ACC112 (cell line): ENCODE data around the gene CAPN10.

ENCODE experiments used
- H2AFZ ChIP-seq: fragments of 200-600 bp; sonication (generic); one replicate; pipeline ENCODE4 v1.6.0; 2017; ENCODE audit warnings: antibody characterized with exemption, low read length; ENCODE audit not compliant: unreplicated experiment
- H3K27ac ChIP-seq: fragments of 200-600 bp; sonication (generic); 2 replicates; pipeline ENCODE4 v1.5.1; 2014; ENCODE audit warnings: low read depth, mild to moderate bottlenecking, antibody characterized with exemption, low read length, moderate library complexity
- H3K27me3 ChIP-seq: fragments of 200-600 bp; sonication (generic); 2 replicates; pipeline ENCODE4 v1.6.1; 2014; ENCODE audit warnings: mild to moderate bottlenecking, antibody characterized with exemption, low read length, moderate library complexity, mixed read lengths; ENCODE audit not compliant: insufficient read depth
- H3K36me3 ChIP-seq: fragments of 200-600 bp; sonication (generic); 2 replicates; pipeline ENCODE4 v1.6.1; 2016; ENCODE audit warnings: mild to moderate bottlenecking, antibody characterized with exemption, low read length, moderate library complexity, mixed read lengths; ENCODE audit not compliant: insufficient read depth
- H3K4me1 ChIP-seq: fragments of 200-600 bp; sonication (generic); one replicate; pipeline ENCODE4 v1.6.1; 2016; ENCODE audit warnings: low read length, mixed read lengths; ENCODE audit not compliant: insufficient read depth, unreplicated experiment, control insufficient read depth
- H3K4me3 ChIP-seq: fragments of 200-600 bp; sonication (generic); 2 replicates; pipeline ENCODE4 v1.5.1; 2014; ENCODE audit warnings: mild to moderate bottlenecking, low read depth, low read length
- H3K79me2 ChIP-seq: fragments of 200-600 bp; sonication (generic); one replicate; pipeline ENCODE4 v1.6.0; 2016; ENCODE audit warnings: low read length; ENCODE audit not compliant: control insufficient read depth, unreplicated experiment, insufficient read depth

Gene CAPN10

DNA sequence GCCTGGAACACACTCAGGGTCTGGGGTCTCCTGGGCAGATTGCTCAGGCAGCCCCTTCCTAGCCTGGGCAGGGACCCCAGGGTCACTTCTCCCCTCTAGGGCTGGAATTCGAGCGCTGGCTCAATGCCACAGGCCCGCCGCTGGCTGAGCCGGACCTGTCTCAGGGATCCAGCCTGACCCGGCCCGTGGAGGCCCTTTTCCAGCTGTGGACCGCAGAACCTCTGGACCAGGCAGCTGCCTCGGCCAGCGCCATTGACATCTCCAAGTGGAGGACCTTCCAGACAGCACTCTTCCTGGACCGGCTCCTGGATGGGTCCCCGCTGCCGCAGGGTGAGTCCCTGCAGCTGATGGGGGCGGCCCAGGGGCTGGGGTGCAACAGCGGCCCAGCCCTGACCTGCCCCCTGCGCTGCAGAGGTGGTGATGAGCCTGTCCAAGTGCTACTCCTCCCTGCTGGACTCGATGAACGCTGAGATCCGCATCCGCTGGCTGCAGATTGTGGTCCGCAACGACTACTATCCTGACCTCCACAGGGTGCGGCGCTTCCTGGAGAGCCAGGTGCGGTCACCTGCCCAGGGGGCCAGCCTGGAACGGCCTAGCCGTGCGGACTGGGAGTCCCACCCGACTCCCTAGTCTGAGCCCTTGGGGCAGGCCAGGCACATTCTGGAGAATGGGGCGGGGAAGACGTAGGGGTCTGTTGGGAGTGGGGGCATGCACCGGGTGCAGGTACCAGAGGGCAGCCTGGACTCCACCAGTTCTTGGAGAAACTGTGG is 9.9 kb upstream of the CAPN10 start:
- peaks cover 17% of the 10 kb centered on the region for H3K4me1 ChIP-seq
- no peaks in the 10 kb centered on the region for H3K27me3 ChIP-seq
- no peak overlapping the region for H3K27ac ChIP-seq
- no peak overlapping the region for H2AFZ ChIP-seq
- peaks cover 10% of the 10 kb centered on the region for H3K79me2 ChIP-seq
- no peak overlapping the region for H3K4me3 ChIP-seq
- H3K36me3 ChIP-seq = 0 out of 2 replicates have a peak, but pooled peaks cover 6% of the 10 kb centered on the region

- H2AFZ ChIP-seq = no peak overlapping the region
- no peaks in the 10 kb centered on the region for H3K27me3 ChIP-seq
- 0 out of 2 replicates have a peak, but pooled peaks cover 6% of the 10 kb centered on the region for H3K36me3 ChIP-seq
- H3K79me2 ChIP-seq = peaks cover 12% of the 10 kb centered on the region
- H3K4me3 ChIP-seq = no peak overlapping the region
- H3K4me1 ChIP-seq = peaks cover 21% of the 10 kb centered on the region
- H3K27ac ChIP-seq = no peak overlapping the region
Observed at GRCh38 chr2:240577281-240578109, 9.0 kb upstream of the CAPN10 start.

DNA sequence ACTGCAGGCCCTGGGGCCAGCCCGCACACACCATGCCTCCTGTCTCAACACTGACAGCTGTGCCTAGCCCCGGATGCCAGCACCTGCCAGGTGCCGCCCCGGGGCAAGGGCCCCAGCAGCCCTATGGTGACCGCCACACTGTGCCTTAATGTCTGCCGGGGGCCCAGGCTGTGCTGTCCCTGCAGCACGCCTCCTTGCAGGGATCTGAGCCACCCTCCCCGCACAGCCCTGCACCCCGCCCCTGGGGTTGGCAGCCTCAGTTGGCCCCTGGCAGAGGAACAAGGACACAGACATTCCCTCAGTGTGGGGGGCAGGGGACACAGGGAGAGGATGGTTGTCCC is 8.5 kb upstream of the CAPN10 start:
- H3K4me1 ChIP-seq = peaks cover 26% of the 10 kb centered on the region
- H3K27ac ChIP-seq = no peak overlapping the region
- peaks cover 16% of the 10 kb centered on the region for H3K79me2 ChIP-seq
- H3K4me3 ChIP-seq = no peak overlapping the region
- H3K27me3 ChIP-seq = no peaks in the 10 kb centered on the region
- H2AFZ ChIP-seq = no peak overlapping the region
- H3K36me3 ChIP-seq = 0 out of 2 replicates have a peak, but pooled peaks cover 6% of the 10 kb centered on the region

GRCh38 chr2:240578488-240578887 is 8.0 kb upstream of the CAPN10 start:
- Histone ChIP-seq H3K36me3 (0 out of 2 replicates have a peak, but pooled peaks cover 6% of the 10 kb centered on the region), H3K27ac (no peak overlapping the region), H3K4me1 (peaks cover 30% of the 10 kb centered on the region), H3K79me2 (peaks cover 20% of the 10 kb centered on the region), H2AFZ (no peak overlapping the region), H3K27me3 (no peaks in the 10 kb centered on the region), H3K4me3 (no peak overlapping the region)

DNA sequence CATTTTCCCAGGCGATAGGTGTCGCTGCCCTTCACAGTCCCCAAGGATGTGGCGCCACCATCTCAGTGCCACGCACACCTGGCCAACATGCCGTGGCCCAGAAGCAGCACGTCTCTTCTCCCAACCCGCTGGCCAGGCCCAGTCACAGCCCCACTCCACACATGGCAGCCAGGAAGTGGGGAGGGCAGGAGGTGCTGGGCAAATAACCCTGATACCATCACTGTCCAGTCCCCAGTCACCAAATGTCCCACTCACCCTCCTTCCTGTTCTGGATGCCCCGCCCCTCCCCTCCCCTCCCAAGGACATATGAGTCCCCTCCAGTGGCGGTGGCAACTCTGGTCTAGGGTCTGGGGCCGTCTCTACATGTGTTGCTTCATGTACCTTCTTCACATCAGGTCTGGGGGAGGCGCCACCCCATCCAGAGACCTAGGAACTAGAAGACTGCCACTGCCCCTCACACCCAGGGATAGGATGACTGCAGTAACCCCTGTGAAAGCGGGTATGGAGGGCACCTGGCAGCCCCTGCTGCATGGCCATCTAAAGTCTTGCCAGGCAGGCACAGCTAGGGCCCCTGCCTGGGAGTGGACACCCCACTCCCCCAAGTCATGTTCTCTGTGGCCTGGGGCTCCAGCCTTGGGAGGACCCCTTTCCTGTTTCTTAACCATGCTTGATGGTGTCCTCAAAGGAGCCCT is 7.3 kb upstream of the CAPN10 start:
- peak overlapping the region; percentile 67; the same call in 1 of the 2 replicates for H3K27ac ChIP-seq
- no peak overlapping the region for H2AFZ ChIP-seq
- H3K79me2 ChIP-seq = peaks cover 23% of the 10 kb centered on the region
- H3K4me3 ChIP-seq = no peak overlapping the region
- peaks cover 34% of the 10 kb centered on the region for H3K4me1 ChIP-seq
- H3K27me3 ChIP-seq = no peaks in the 10 kb centered on the region
- 0 out of 2 replicates have a peak, but pooled peaks cover 6% of the 10 kb centered on the region for H3K36me3 ChIP-seq

- H2AFZ ChIP-seq = no peak overlapping the region
- H3K36me3 ChIP-seq = 0 out of 2 replicates have a peak, but pooled peaks cover 6% of the 10 kb centered on the region
- H3K4me3 ChIP-seq = no peak overlapping the region
- peaks cover 42% of the 10 kb centered on the region for H3K4me1 ChIP-seq
- H3K79me2 ChIP-seq = peaks cover 31% of the 10 kb centered on the region
- peak overlapping the region; percentile 67; the same call in 1 of the 2 replicates for H3K27ac ChIP-seq
- H3K27me3 ChIP-seq = no peaks in the 10 kb centered on the region
Observed at GRCh38 chr2:240579771-240580614, 6.5 kb upstream of the CAPN10 start.

DNA sequence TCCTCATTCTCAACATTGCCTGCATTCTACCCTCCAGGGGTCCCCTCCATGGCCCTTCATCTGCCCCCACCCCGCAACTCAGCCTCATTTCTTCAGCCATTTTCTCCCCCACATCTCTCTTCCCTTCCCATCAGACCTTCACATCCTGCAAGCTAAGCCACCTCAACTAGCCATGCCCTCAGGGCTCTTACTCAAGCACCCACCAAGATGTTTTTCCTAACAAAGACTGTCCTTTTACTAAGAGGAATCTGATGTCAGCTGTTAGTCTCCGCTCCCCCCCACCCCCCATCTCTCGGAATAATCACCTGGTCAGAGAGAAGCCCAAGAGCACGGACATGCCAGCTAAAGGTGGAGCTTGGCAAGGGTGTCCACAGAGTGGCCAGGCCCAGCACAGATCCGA is 4.7 kb upstream of the CAPN10 start:
- Histone ChIP-seq H3K36me3 (0 out of 2 replicates have a peak, but pooled peaks cover 6% of the 10 kb centered on the region), H3K79me2 (peaks cover 42% of the 10 kb centered on the region), H3K27ac (no peak overlapping the region), H2AFZ (no peak overlapping the region), H3K4me1 (peaks cover 47% of the 10 kb centered on the region), H3K27me3 (no peaks in the 10 kb centered on the region), H3K4me3 (no peak overlapping the region)

DNA sequence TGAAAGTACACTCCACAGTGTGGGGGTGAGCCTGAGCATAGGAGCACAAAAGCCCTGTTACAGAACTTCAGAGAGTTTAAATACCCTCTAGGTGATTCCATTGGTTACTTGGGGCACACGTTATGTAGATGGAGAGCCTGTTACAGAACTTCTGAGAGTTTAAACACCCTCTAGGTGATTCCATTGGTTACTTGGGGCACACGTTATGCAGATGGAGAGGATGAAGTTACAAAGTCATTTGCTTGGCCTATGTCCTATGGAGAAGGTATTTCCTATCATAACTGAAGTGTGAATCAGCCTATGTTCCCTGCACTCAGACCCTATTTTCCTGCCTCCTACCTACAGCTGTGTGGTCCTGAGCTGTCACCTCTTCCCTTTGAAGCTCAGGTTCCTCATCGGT is 3.8 kb upstream of the CAPN10 start:
- Histone ChIP-seq H3K27ac (no peak overlapping the region), H3K4me1 (peaks cover 52% of the 10 kb centered on the region), H3K4me3 (no peak overlapping the region), H3K36me3 (0 out of 2 replicates have a peak, but pooled peaks cover 6% of the 10 kb centered on the region), H3K79me2 (peaks cover 49% of the 10 kb centered on the region), H3K27me3 (no peaks in the 10 kb centered on the region), H2AFZ (no peak overlapping the region)

GRCh38 chr2:240583774-240584173 is 2.8 kb upstream of the CAPN10 start:
- 0 out of 2 replicates have a peak, but pooled peaks cover 6% of the 10 kb centered on the region for H3K36me3 ChIP-seq
- H3K79me2 ChIP-seq = peaks cover 59% of the 10 kb centered on the region
- no peaks in the 10 kb centered on the region for H3K27me3 ChIP-seq
- H3K4me3 ChIP-seq = no peak overlapping the region
- no peak overlapping the region for H3K27ac ChIP-seq
- H3K4me1 ChIP-seq = peaks cover 53% of the 10 kb centered on the region
- no peak overlapping the region for H2AFZ ChIP-seq
